CD4-positive, alpha-beta T cell (primary cell): ENCODE data around the gene ZNF692. TPM values are rescaled to one million over a fixed set of nuclear protein-coding genes. Genes with fewer than 3 reads are reported as not detected.

Source experiments
- ATAC-seq: fragments of 200-7000 bp; cut with Tn5 transposase; one replicate; pipeline ENCODE4 v1.10.0; 2022; ENCODE audit warnings: mild to moderate bottlenecking; ENCODE audit not compliant: poor library complexity
- CTCF ChIA-PET: fragments of 350-600 bp; sonication (Branson Sonifier 250); formaldehyde crosslinking; loops from one replicate; lab custom pipeline; 2021; ENCODE audit warnings: antibody characterized with exemption, inconsistent platforms; lab: Charles Lee
- POLR2A ChIA-PET: fragments of 350-600 bp; sonication (Branson Sonifier 250); formaldehyde crosslinking; loops from one replicate; lab custom pipeline; 2021; ENCODE audit warnings: antibody characterized with exemption, inconsistent platforms; lab: Charles Lee
- DNase-seq, 14 experiments: peaks; one replicate each; pipeline ENCODE4 v3.0.0-alpha.2; 2013 to 2020; ENCODE audit warnings: mixed read lengths in 2 of 14
- H3K27ac ChIP-seq, 2 donors: one replicate each; pipeline versions ENCODE4 v1.5.1 to v1.7.0; 2013; ENCODE audit warnings: low read length in 2 of 2, low read depth in 1 of 2, mild to moderate bottlenecking in 1 of 2
- H3K27me3 ChIP-seq, 2 experiments: 1 replicate in 1 of 2; 2 replicates in 1 of 2; pipeline versions ENCODE4 v1.6.1 to v1.7.0; 2013; ENCODE audit warnings: low read length in 2 of 2, control low read depth in 1 of 2, mild to moderate bottlenecking in 1 of 2, moderate library complexity in 1 of 2; ENCODE audit not compliant: insufficient read depth in 2 of 2, control insufficient read depth in 1 of 2
- H3K36me3 ChIP-seq: one replicate; pipeline ENCODE4 v1.6.1; 2013; ENCODE audit warnings: low read length, control low read depth; ENCODE audit not compliant: insufficient read depth
- H3K4me1 ChIP-seq: one replicate; pipeline ENCODE4 v1.6.1; 2013; ENCODE audit warnings: low read length, control low read depth; ENCODE audit not compliant: insufficient read depth
- H3K4me3 ChIP-seq: one replicate; pipeline ENCODE4 v1.5.1; 2013; ENCODE audit warnings: mild to moderate bottlenecking, low read length, moderate library complexity
- H3K9me3 ChIP-seq, 2 experiments: 1 replicate in 1 of 2; 2 replicates in 1 of 2; pipeline versions ENCODE4 v1.6.1 to v1.7.0; 2013; ENCODE audit warnings: low read length in 2 of 2, mild to moderate bottlenecking in 2 of 2, control low read depth in 1 of 2, moderate library complexity in 1 of 2; ENCODE audit not compliant: control insufficient read depth in 1 of 2, insufficient read depth in 1 of 2
- H3K27ac Mint-ChIP-seq: one replicate; pipeline ENCODE4 v1.8.0; 2020; ENCODE audit warnings: mixed read lengths
- H3K27me3 Mint-ChIP-seq: one replicate; pipeline ENCODE4 v1.8.0; 2021; ENCODE audit warnings: mixed read lengths
- H3K36me3 Mint-ChIP-seq: one replicate; pipeline ENCODE4 v1.8.0; 2021; ENCODE audit warnings: low read depth, mixed read lengths
- H3K4me1 Mint-ChIP-seq: one replicate; pipeline ENCODE4 v1.8.0; 2021; ENCODE audit warnings: low read depth, mixed read lengths
- H3K4me3 Mint-ChIP-seq: one replicate; pipeline ENCODE4 v1.8.0; 2020; ENCODE audit warnings: mild to moderate bottlenecking, mixed read lengths
- H3K9me3 Mint-ChIP-seq: one replicate; pipeline ENCODE4 v1.8.0; 2020; ENCODE audit warnings: mixed read lengths
- intact Hi-C, 2 experiments: fragments of 100-400 bp; cut with DNase I in 1 of 2; cut with micrococcal nuclease in 1 of 2; formaldehyde crosslinking; loops; one replicate each; pipeline versions ENCODE4 v1.15.1 to v1.9.0; 2023 to 2025; cut with DNase I, micrococcal nuclease
- total RNA-seq, 174 experiments: library from RNA in 2 of 174; stranded (reverse) in 2 of 174; gene quantifications; one replicate each; pipeline ENCODE4 v1.2.3 and lab custom pipeline; 2021 to 2026
- TF ChIP-seq, protein P1 (sequence below): fragments of 200-600 bp; IDR thresholded peaks from one replicate; pipeline ENCODE4 v1.8.0; 2022; ENCODE audit warnings: antibody characterized with exemption, mild to moderate bottlenecking

ZNF692 gene
- total RNA-seq, 2 experiments from 2014 or later = 23.3 to 27.3 TPM

DNA sequence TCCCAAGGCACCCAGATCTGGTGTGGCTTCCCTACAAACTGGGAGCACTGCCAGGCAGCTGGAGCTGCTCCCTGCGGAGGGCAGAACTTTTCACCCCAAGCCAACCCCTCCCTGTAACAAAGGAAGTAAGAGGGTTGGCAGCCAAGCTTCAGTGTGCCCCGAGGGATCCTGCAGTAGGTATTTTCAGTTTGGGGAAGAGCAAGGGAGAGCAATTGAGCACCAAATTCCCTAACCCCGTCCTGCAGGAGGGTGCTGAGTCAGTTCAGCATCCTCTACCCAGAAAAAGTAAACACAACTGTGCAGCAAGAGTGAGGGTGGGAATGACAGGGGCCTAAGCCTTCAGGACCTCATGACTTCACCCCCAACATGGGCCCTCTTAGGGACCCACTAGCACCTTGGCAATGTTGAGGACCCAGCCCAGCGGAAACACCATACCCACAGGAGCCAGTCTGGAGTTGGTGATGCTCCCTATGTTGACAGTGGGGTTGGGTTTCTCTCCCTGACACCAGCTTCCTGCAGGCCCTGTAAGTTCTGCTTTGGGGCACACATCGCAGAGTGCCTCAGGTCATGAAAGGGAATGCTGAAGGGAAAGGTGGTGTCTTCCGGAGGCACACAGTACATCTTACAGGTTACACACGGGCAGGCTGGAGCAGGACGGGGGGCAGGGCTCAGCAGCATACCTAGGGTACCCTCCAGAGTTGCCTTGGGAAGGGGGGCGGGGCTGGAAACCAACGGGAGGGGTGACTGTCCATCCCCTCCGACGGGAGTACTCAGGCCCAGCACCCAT is 48.0 kb downstream of the ZNF692 start:
- peaks cover 14% of the 10 kb centered on the region for H3K4me1 ChIP-seq
- ATAC-seq (no peak), DNase-seq (no peak)
- H3K9me3 ChIP-seq = no peaks in the 10 kb centered on the region
- peaks cover 16% of the 10 kb centered on the region for H3K4me1 Mint-ChIP-seq
- TF ChIP-seq, protein P1, sequence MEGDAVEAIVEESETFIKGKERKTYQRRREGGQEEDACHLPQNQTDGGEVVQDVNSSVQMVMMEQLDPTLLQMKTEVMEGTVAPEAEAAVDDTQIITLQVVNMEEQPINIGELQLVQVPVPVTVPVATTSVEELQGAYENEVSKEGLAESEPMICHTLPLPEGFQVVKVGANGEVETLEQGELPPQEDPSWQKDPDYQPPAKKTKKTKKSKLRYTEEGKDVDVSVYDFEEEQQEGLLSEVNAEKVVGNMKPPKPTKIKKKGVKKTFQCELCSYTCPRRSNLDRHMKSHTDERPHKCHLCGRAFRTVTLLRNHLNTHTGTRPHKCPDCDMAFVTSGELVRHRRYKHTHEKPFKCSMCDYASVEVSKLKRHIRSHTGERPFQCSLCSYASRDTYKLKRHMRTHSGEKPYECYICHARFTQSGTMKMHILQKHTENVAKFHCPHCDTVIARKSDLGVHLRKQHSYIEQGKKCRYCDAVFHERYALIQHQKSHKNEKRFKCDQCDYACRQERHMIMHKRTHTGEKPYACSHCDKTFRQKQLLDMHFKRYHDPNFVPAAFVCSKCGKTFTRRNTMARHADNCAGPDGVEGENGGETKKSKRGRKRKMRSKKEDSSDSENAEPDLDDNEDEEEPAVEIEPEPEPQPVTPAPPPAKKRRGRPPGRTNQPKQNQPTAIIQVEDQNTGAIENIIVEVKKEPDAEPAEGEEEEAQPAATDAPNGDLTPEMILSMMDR = no peak
- no peak overlapping the region for H3K27ac Mint-ChIP-seq
- no peaks in the 10 kb centered on the region for H3K27me3 ChIP-seq
- POLR2A ChIA-PET = interaction anchor here (0.5 kb wide), 1 partner anchor 96 kb away, joined by 4 read pairs; no protein-coding TSS in a partner anchor
- H3K27me3 Mint-ChIP-seq = no peaks in the 10 kb centered on the region
- H3K27ac ChIP-seq = no peak overlapping the region
- intact Hi-C loops = no loop called here
- H3K36me3 Mint-ChIP-seq = peaks cover 49% of the 10 kb centered on the region
- CTCF ChIA-PET = no interaction called here
- no peak overlapping the region for H3K4me3 ChIP-seq
- H3K4me3 Mint-ChIP-seq = no peak overlapping the region
- no peaks in the 10 kb centered on the region for H3K9me3 Mint-ChIP-seq
- peaks cover 42% of the 10 kb centered on the region for H3K36me3 ChIP-seq

DNA sequence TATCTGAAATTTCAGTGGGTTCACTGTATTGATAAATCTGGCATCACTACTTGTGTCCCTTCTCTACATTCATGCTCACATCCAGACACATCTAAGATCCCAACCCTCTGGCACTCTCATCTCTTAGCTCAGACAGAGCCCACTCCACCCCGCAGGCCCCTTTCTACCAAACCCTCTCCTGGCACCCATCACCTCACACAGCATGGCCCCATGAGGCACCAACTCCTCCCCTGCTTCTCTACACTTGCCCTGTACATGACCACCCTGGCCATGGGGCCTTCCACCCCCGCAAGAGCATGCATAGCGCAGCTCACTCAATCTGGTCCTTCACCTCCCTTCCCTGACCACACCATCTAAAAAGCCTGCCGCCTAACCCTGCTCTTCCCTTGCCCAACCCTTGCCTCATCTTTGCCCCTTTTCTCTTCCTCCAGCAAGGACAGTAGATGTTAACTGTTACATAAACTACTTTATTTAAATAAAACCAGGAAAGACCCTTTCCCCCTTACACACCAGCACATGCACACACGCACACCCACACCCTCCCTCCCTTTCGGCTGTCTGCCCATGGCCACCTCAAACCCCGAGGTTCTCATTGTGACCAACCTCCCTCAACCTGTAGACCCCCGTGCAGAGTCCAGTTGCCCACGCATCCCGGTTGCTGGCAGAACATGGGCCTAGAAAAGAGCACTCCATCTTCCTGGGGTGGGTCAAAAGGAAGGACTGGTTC is 48.7 kb downstream of the ZNF692 start:
- no peak overlapping the region for H3K27ac Mint-ChIP-seq
- ChIA-PET CTCF (no interaction called here), POLR2A (no interaction called here)

DNA sequence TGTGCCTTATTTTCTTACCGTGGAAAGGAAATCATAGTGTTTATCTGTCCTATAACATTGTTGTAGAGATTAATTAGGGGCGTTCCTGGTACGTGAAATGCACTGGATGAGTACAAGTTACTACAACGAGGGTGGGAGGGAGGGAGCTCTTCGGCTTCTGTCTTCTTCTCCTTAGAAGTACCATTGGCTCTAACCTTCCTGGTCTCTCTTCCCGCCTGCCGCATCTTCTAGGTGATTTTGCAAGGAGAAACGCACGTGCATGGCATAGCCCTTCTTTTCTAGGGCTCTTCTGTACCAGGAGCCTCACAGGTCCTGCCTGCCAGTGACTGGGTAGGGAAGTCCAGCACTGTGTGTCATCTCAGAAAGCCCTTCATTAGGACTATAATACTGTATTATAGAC is 50.0 kb downstream of the ZNF692 start:
- Histone ChIP-seq H3K36me3 (peaks cover 22% of the 10 kb centered on the region), H3K27ac (no peak overlapping the region), H3K4me3 (no peak overlapping the region), H3K9me3 (no peaks in the 10 kb centered on the region), H3K4me1 (peaks cover 7% of the 10 kb centered on the region), H3K27me3 (no peaks in the 10 kb centered on the region)
- Mint-ChIP-seq H3K4me1 (peaks cover 10% of the 10 kb centered on the region), H3K4me3 (no peak overlapping the region), H3K27ac (no peak overlapping the region), H3K27me3 (peaks cover under 1% of the 10 kb centered on the region), H3K36me3 (peaks cover 31% of the 10 kb centered on the region), H3K9me3 (no peaks in the 10 kb centered on the region)
- ChIA-PET POLR2A (no interaction called here), CTCF (no interaction called here)
- DNase-seq (no peak), ATAC-seq (no peak)
- intact Hi-C loops = loop anchor here (2.0 to 5.0 kb wide), 4 partner anchors 187 to 1127 kb away; partner anchors contain the start of gene OR2T1 (in 2 of the 2)
- TF ChIP-seq, protein P1 = no peak

More for the DNA sequence above, 48.7 kb downstream of the ZNF692 start:
- H3K27me3 Mint-ChIP-seq = no peaks in the 10 kb centered on the region
- TF ChIP-seq, protein P1 = no peak
- no peaks in the 10 kb centered on the region for H3K9me3 ChIP-seq
- H3K4me1 ChIP-seq = peaks cover 7% of the 10 kb centered on the region
- peaks cover 42% of the 10 kb centered on the region for H3K36me3 Mint-ChIP-seq
- H3K27me3 ChIP-seq = no peaks in the 10 kb centered on the region
- intact Hi-C loops = loop anchor here (2.0 to 5.0 kb wide), 4 partner anchors 188 to 1128 kb away; partner anchors contain the start of gene OR2T1 (in 2 of the 2)
- H3K36me3 ChIP-seq = peaks cover 34% of the 10 kb centered on the region
- H3K4me3 ChIP-seq = no peak overlapping the region
- peaks cover 10% of the 10 kb centered on the region for H3K4me1 Mint-ChIP-seq
- ATAC-seq (no peak), DNase-seq (no peak)
- no peaks in the 10 kb centered on the region for H3K9me3 Mint-ChIP-seq
- no peak overlapping the region for H3K27ac ChIP-seq
- H3K4me3 Mint-ChIP-seq = no peak overlapping the region
